CD4-positive, CD25-positive, alpha-beta regulatory T cell (primary cell): Measurements from ENCODE around the gene PADI1. TPM values are rescaled to one million over a fixed set of nuclear protein-coding genes. Genes with fewer than 3 reads are reported as not detected.

Source experiments
- ATAC-seq, 2 donors: fragments of 150-1000 bp; cut with Tn5 transposase; one replicate each; pipeline ENCODE4 v1.10.0; 2021; ENCODE audit warnings: low read depth in 2 of 2, moderate number of reproducible peaks in 2 of 2, moderate library complexity in 1 of 2
- DNase-seq, 3 donors: peaks; one replicate each; pipeline versions ENCODE4 v3.0.0 to v3.0.0-alpha.2; 2012 to 2022; ENCODE audit warnings: mixed read lengths in 1 of 3
- H3K27ac ChIP-seq: one replicate; pipeline ENCODE4 v1.7.0; 2013; ENCODE audit warnings: mild to moderate bottlenecking, low read length; ENCODE audit not compliant: insufficient read depth, poor library complexity, severe bottlenecking
- H3K27me3 ChIP-seq: one replicate; pipeline ENCODE4 v1.7.0; 2013; ENCODE audit warnings: low read length; ENCODE audit not compliant: control insufficient read depth, insufficient read depth
- H3K36me3 ChIP-seq: one replicate; pipeline ENCODE4 v1.7.0; 2013; ENCODE audit warnings: mild to moderate bottlenecking, low read length, moderate library complexity; ENCODE audit not compliant: control insufficient read depth, insufficient read depth
- H3K4me1 ChIP-seq: 2 replicates; pipeline ENCODE4 v1.7.0; 2013; ENCODE audit warnings: mild to moderate bottlenecking, low read length; ENCODE audit not compliant: insufficient read depth, control insufficient read depth, poor library complexity, severe bottlenecking
- H3K4me3 ChIP-seq: one replicate; pipeline ENCODE4 v1.7.0; 2013; ENCODE audit warnings: low read depth, mild to moderate bottlenecking, low read length, moderate library complexity
- H3K9me3 ChIP-seq, 2 experiments: 1 replicate in 1 of 2; 2 replicates in 1 of 2; pipeline ENCODE4 v1.7.0; 2013; ENCODE audit warnings: low read length in 2 of 2, mild to moderate bottlenecking in 1 of 2, moderate library complexity in 1 of 2; ENCODE audit not compliant: control insufficient read depth in 2 of 2
- H3K27ac Mint-ChIP-seq, 3 donors: one replicate each; pipeline ENCODE4 v1.8.0; 2020 to 2022; ENCODE audit warnings: mild to moderate bottlenecking in 3 of 3, mixed read lengths in 3 of 3, moderate library complexity in 2 of 3
- H3K27me3 Mint-ChIP-seq: one replicate; pipeline ENCODE4 v1.8.0; 2022; ENCODE audit warnings: mild to moderate bottlenecking, mixed read lengths
- H3K36me3 Mint-ChIP-seq: one replicate; pipeline ENCODE4 v1.8.0; 2020; ENCODE audit warnings: mixed read lengths
- H3K4me1 Mint-ChIP-seq, 4 donors: one replicate each; pipeline ENCODE4 v1.8.0; 2020 to 2022; ENCODE audit warnings: mixed read lengths in 4 of 4, mild to moderate bottlenecking in 1 of 4
- H3K4me3 Mint-ChIP-seq, 4 donors: one replicate each; pipeline ENCODE4 v1.8.0; 2020 to 2022; ENCODE audit warnings: mild to moderate bottlenecking in 4 of 4, mixed read lengths in 4 of 4, moderate library complexity in 3 of 4
- H3K9me3 Mint-ChIP-seq, 7 donors: one replicate each; pipeline ENCODE4 v1.8.0; 2020 to 2022; ENCODE audit warnings: mixed read lengths in 7 of 7, mild to moderate bottlenecking in 3 of 7, moderate library complexity in 2 of 7
- polyA plus RNA-seq, 4 donors: library from polyadenylated mRNA; unstranded; fragments of 300-500 nt; fragmentation: Illumina TruSeq; gene quantifications; one replicate each; pipeline ENCODE4 v1.2.3, GENCODE V29; 2021
- total RNA-seq: library from RNA; stranded (reverse); gene quantifications from one replicate; pipeline ENCODE4 v1.2.3, GENCODE V29; 2022

PADI1 gene
- total and polyA plus RNA-seq, 5 donors from 2014 or later: not detected

GRCh38 chr1:17163371-17163770 is 41.6 kb upstream of the PADI1 start:
- H3K27ac ChIP-seq: no peak overlapping the region
- ATAC-seq: no peak
- H3K9me3 Mint-ChIP-seq: peaks cover 0 to 3% (median 0%) of the 10 kb centered on the region in 7 donors

GRCh38 chr1:17163789-17164666 is 40.9 kb upstream of the PADI1 start:
- Histone ChIP-seq H3K27ac (no peak overlapping the region), H3K4me1 (no peaks in the 10 kb centered on the region), H3K9me3 (no peaks in the 10 kb centered on the region), H3K36me3 (no peaks in the 10 kb centered on the region), H3K27me3 (no peaks in the 10 kb centered on the region), H3K4me3 (no peak overlapping the region)
- H3K4me1 Mint-ChIP-seq: no peaks in the 10 kb centered on the region
- ATAC-seq (no peak), DNase-seq (no peak)
- H3K27ac Mint-ChIP-seq: no peak overlapping the region
- peaks cover 18% of the 10 kb centered on the region for H3K27me3 Mint-ChIP-seq
- no peaks in the 10 kb centered on the region for H3K36me3 Mint-ChIP-seq
- peaks cover 0 to 1% (median 0%) of the 10 kb centered on the region in 7 donors for H3K9me3 Mint-ChIP-seq
- no peak overlapping the region for H3K4me3 Mint-ChIP-seq

More at GRCh38 chr1:17163371-17163770, 41.6 kb upstream of the PADI1 start:
- H3K9me3 ChIP-seq: no peaks in the 10 kb centered on the region
- Mint-ChIP-seq H3K4me3 (no peak overlapping the region), H3K36me3 (no peaks in the 10 kb centered on the region), H3K4me1 (no peaks in the 10 kb centered on the region), H3K27ac (no peak overlapping the region), H3K27me3 (peaks cover 18% of the 10 kb centered on the region)
- DNase-seq: no peak
- no peaks in the 10 kb centered on the region for H3K36me3 ChIP-seq
- H3K4me3 ChIP-seq: no peak overlapping the region
- no peaks in the 10 kb centered on the region for H3K4me1 ChIP-seq
- no peaks in the 10 kb centered on the region for H3K27me3 ChIP-seq

- Mint-ChIP-seq H3K27me3 (peaks cover 18% of the 10 kb centered on the region), H3K9me3 (peaks cover 0 to 1% (median 0%) of the 10 kb centered on the region in 7 donors), H3K36me3 (no peaks in the 10 kb centered on the region), H3K4me1 (no peaks in the 10 kb centered on the region), H3K27ac (no peak overlapping the region), H3K4me3 (no peak overlapping the region)
- Histone ChIP-seq H3K27ac (no peak overlapping the region), H3K36me3 (no peaks in the 10 kb centered on the region), H3K9me3 (no peaks in the 10 kb centered on the region), H3K4me1 (no peaks in the 10 kb centered on the region), H3K4me3 (no peak overlapping the region), H3K27me3 (no peaks in the 10 kb centered on the region)
- no peak for DNase-seq
- no peak for ATAC-seq
Measured at GRCh38 chr1:17165823-17166222, 39.1 kb upstream of the PADI1 start.

- H3K9me3 ChIP-seq: no peaks in the 10 kb centered on the region
- H3K27me3 Mint-ChIP-seq: peaks cover 18% of the 10 kb centered on the region
- no peaks in the 10 kb centered on the region for H3K4me1 ChIP-seq
- H3K4me1 Mint-ChIP-seq: no peaks in the 10 kb centered on the region
- H3K27ac Mint-ChIP-seq: no peak overlapping the region
- no peak overlapping the region for H3K27ac ChIP-seq
- H3K36me3 ChIP-seq: no peaks in the 10 kb centered on the region
- H3K27me3 ChIP-seq: no peaks in the 10 kb centered on the region
- DNase-seq (no peak), ATAC-seq (no peak)
- no peak overlapping the region for H3K4me3 Mint-ChIP-seq
- H3K9me3 Mint-ChIP-seq: peaks cover 0 to 1% (median 0%) of the 10 kb centered on the region in 7 donors
- H3K4me3 ChIP-seq: no peak overlapping the region
- H3K36me3 Mint-ChIP-seq: no peaks in the 10 kb centered on the region
Measured at GRCh38 chr1:17167041-17167785, 37.7 kb upstream of the PADI1 start.

GRCh38 chr1:17167786-17168090 is 37.2 kb upstream of the PADI1 start:
- H3K4me1 ChIP-seq: no peaks in the 10 kb centered on the region
- no peaks in the 10 kb centered on the region for H3K27me3 ChIP-seq
- Mint-ChIP-seq H3K27me3 (peaks cover 19% of the 10 kb centered on the region), H3K4me3 (no peak overlapping the region), H3K27ac (no peak overlapping the region), H3K4me1 (no peaks in the 10 kb centered on the region), H3K9me3 (peaks cover 0 to 1% (median 0%) of the 10 kb centered on the region in 7 donors), H3K36me3 (no peaks in the 10 kb centered on the region)
- H3K9me3 ChIP-seq: no peaks in the 10 kb centered on the region
- H3K4me3 ChIP-seq: no peak overlapping the region
- ATAC-seq: no peak
- no peak overlapping the region for H3K27ac ChIP-seq
- no peaks in the 10 kb centered on the region for H3K36me3 ChIP-seq
- DNase-seq: no peak

GRCh38 chr1:17168091-17168876 is 36.6 kb upstream of the PADI1 start:
- no peak for ATAC-seq

GRCh38 chr1:17170571-17170970 is 34.4 kb upstream of the PADI1 start:
- H3K27me3 ChIP-seq: no peaks in the 10 kb centered on the region
- DNase-seq (no peak), ATAC-seq (no peak)
- Mint-ChIP-seq H3K4me1 (no peaks in the 10 kb centered on the region), H3K9me3 (peaks cover 0 to 3% (median 0%) of the 10 kb centered on the region in 7 donors), H3K27ac (no peak overlapping the region), H3K27me3 (peaks cover 40% of the 10 kb centered on the region), H3K4me3 (no peak overlapping the region), H3K36me3 (no peaks in the 10 kb centered on the region)
- H3K4me3 ChIP-seq: no peak overlapping the region
- no peaks in the 10 kb centered on the region for H3K36me3 ChIP-seq
- H3K27ac ChIP-seq: no peak overlapping the region
- H3K4me1 ChIP-seq: no peaks in the 10 kb centered on the region
- no peaks in the 10 kb centered on the region for H3K9me3 ChIP-seq

More at GRCh38 chr1:17168091-17168876, 36.6 kb upstream of the PADI1 start:
- DNase-seq: no peak
- H3K36me3 ChIP-seq: no peaks in the 10 kb centered on the region
- no peaks in the 10 kb centered on the region for H3K4me1 Mint-ChIP-seq
- H3K27ac Mint-ChIP-seq: no peak overlapping the region
- peaks cover 24% of the 10 kb centered on the region for H3K27me3 Mint-ChIP-seq
- no peaks in the 10 kb centered on the region for H3K27me3 ChIP-seq
- no peaks in the 10 kb centered on the region for H3K36me3 Mint-ChIP-seq
- no peak overlapping the region for H3K27ac ChIP-seq
- H3K4me3 Mint-ChIP-seq: no peak overlapping the region
- no peaks in the 10 kb centered on the region for H3K9me3 ChIP-seq
- H3K9me3 Mint-ChIP-seq: peaks cover 0 to 3% (median 0%) of the 10 kb centered on the region in 7 donors
- no peaks in the 10 kb centered on the region for H3K4me1 ChIP-seq
- no peak overlapping the region for H3K4me3 ChIP-seq
